GM18517 (cell line): ENCODE results near the gene DNAJA1.
A peak's percentile ranks its signal among the peaks of the same experiment; 100 is the strongest.

Experiments used
- ATAC-seq: cut with Tn5 transposase; IDR thresholded peaks from one replicate; pipeline ENCODE4 v1.9.1; 2021; ENCODE audit warnings: mild to moderate bottlenecking, moderate library complexity; ENCODE audit not compliant: unreplicated experiment

DNAJA1 gene

DNA sequence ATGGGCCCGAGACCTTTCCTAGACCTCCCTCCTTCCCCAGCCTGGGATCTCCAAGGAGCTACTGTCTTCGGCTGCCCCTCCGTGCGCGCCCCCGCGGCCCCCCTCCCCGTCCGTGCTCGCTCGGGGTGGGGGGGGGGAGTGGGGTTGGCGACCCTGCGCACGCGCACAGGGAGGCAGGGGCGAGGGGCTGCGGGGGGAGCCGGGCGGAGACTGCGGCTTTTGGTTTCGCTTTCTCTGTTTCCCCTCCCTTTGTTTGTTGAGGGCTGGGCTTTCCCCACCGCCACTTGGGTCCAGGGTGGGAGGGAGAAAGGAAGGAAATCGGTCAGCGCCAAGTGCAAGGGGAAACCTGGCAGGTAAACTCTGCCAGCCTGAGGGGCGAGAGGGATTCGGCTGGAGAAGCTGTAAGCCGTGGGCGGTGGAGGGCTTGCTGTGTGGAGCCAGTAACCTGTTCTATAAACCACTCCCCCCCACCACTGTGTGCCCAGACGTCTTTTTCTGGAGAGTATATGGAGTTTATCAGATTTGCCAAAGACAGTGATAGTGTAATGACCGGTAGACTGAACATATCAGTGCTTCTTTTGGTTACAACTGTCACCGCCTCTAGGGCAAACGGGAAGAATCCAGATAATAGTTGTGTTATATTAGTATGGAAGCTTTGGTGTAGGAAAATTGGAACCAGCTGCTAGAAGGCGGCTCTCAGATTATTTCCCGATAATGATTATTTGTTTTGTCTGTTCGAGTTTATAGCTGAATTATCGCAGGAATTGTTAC, 684 bp downstream of the DNAJA1 start:
- peak; percentile 26 for ATAC-seq

DNA sequence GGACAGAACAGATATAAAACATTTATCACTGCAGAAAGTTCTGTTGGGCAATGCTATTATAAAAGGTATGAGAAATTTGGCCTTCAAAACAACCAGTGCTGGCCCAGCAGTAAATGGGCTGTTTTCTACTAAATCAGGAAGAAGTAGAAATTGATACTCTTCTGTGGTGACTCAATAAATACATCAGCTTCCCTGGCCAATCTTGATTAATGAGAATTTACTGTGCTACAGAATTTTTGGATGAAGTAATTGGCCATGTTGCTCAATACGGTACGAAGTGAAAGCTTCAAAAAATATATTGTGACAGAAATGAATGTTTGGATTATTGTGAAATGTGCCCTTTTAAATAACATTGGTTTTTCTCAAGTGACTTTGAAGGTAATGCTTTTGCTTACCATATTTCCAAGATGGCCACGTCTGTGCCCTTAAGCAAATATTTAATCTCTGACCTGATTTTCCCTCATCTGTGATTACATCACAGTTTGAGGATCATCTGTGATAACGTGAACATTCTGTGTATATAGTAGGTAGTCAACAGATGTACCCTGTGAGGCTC, 4.2 kb downstream of the DNAJA1 start:
- no peak for ATAC-seq

DNA sequence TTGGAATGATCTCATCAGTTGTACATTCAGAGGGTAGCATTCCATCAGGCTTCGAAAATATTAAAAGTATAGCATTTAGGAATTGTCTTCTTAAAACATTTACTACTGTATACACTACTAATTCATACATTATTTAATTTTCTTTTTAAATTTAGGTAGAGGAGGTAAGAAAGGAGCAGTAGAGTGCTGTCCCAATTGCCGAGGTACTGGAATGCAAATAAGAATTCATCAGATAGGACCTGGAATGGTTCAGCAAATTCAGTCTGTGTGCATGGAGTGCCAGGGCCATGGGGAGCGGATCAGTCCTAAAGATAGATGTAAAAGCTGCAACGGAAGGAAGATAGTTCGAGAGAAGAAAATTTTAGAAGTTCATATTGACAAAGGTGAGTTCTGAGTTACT, 5.2 kb downstream of the DNAJA1 start:
- ATAC-seq: no peak

DNA sequence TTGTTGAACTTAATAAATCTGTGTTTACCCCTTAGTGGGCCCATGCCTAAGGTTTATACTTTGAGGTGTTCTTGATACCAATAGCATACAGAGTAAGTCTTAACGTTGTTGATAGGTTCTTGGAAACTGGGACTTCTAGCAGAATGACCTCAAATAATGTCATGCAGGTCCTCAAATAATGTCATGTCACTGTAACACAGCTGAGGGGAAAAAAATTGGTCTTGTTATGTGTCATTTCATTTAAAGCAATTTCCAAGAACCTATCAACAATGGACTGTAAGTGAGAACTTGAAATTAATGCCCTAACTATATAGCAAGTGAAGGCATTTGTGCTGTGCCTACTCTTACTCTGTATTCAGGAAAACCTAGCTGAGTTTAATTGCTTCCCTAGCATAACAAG, 7.2 kb downstream of the DNAJA1 start:
- ATAC-seq: no peak

DNA sequence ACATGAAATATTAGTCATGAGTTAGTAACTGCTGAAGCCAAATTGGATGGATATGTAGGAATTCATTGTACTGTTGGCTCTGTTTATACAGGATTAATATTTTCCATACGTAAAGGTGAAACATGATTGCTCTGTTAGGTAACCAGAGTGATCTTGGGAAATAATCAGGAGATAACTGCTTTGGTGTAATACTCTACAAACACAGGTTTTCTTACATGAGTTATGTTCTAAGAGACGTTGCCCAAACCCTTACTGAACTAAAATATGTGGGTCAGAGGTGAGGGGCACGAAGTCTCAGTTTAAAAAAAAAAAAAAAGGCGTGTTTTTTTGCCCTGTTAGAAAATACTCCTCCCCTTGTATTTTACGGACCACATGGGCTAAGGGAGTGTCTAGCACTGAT, 7.8 kb downstream of the DNAJA1 start:
- no peak for ATAC-seq

DNA sequence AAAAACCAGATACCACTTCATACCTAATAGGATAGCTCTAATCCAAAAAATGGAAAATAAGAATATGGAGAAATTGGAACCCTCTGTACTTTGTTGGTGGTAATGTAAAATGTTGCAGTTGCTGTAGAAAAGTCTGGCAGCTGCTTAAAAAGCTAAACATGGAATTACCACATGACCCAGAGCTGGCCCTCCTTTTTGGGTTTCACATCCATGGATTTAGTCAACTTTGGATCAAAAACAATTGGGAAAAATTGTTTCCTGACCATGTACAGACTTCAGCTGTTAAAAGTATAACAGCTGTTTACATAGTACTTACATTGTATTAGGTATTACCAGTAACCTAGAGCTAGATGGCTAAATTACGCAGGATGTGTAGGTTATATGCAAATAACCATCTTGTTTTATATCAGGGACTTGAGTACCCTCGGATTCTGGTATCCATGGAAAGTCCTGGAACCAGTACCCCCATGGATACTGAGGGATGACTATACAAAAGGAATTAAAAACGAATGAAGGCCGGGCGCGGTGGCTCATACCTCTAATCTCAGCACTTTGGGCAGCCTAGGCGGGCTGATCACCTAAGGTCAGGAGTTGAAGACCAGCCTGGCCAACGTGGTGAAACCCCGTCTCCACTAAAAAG, 15.8 kb downstream of the DNAJA1 start:
- no peak for ATAC-seq

DNA sequence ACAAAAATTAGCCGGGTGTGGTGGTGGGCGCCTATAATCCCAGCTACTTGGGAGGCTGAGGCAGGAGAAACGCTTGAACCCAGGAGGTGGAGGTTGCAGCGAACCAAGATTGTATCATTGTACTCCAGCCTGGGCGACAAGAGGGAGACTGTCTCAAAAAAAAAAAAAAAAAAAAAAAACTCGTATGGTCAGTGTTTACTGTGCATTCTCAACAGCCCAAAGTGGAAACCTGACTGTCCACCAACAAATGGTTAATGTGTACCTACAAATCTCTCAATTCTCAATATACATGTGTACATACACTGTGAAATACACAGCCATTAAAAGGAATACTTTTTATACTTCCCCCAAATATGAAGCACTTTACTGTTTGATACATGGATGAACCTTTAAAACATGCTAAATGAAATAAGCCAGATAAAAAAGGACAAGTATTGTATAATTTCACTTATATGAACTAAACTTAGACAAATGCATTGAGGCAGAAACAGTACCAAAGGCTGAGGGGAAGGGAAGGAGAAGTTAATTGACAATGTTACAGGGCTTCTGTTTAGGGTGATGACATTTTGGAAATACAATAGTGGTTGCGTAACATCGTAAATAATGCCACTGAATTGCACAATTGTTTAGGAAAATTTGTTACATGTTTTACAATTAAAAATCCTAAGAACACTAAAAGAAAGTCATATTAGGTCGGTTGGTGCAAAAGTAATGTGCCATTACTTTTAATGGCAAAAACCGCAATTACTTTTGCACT, 16.5 kb downstream of the DNAJA1 start:
- no peak for ATAC-seq

DNA sequence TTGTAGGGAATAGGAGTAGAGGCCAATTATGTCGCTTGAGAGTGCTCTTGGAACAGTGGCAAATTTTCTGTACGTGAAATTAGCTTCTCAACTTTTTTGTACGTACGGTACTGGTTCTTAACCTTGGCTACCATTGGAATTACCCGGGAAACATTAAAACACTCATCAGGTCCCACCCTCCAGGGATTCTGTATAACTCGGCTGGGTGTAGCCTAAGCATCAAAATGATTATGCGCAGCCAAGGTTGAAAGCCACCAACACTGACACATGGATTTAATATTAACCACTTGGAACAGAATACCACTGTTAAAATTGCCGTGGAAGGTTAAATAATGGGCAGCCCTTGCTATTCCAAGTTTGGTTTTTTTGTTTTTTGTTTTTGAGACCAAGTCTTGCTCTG, 17.4 kb downstream of the DNAJA1 start:
- ATAC-seq: no peak

DNA sequence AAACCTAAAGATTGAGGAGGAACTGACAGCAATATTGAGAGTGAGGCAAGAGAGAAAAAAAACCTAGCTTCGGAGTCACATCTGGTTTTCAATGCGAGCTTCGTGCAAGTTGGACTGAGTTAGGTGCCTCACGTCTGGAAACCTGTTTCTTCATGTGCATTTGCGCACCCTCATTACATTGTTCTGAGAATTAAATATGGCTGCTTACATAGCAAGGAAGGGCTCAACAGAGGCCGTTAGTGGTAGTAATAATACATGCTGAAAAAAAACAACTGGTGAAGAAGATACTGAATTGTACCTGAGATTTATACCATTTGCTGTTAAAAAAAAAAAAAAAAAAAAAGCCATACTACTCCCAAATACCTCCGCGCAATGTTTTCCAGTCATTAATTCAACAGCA, 18.6 kb downstream of the DNAJA1 start:
- ATAC-seq: no peak

DNA sequence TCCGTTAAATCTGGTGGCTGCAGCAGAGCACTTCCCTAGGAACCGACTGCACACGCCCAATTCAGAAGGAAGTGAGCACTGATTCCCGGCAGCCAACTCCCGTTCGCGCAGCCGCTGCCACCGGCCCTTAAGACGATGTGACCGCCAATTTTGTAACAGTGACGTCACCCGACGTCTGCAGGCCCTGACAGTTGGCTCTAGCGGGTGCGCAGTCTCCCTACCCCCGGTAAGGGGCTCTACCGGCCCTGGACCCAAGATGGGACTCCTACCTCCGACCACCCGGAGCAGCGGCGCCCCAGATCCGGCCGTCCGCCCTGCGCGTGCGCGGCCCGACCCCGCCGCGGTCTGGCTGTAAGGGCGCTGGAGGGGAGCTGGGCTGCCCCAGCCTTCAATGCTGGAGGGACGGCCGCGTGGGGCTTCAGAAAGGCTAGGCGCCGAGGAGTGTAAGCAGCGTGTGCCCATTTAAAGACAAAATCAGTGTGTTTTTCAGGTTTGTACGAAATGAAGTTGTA, 19.1 kb downstream of the DNAJA1 start:
- peak; percentile 73 for ATAC-seq

DNA sequence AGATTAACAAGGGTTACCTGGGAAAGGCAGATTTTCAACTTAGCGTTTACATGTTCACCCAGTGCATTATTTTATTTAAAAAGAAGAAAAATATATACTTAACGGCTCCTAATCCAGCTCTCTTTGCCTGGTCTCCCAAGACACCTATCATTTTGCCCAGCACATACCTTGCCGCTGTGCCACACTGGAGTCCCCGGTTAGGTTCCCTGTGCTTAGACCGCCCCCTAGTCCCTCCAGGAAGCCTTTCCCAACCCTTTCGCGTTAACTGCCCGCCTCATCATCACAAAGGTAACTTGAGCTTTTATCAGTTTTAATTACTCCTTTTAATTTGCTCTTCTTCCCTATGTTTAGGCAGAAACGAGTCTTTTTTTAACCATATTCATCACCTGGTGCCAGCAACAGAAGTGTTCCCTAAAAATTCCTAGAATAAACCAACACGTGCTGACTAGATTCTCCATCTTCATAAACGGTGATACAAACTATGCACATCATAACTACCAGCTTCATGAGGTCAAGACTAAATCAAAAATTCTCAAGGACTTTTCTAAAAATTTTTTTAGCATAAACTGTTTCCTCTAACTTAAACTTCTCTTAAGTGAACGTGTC, 19.7 kb downstream of the DNAJA1 start:
- no peak for ATAC-seq

DNA sequence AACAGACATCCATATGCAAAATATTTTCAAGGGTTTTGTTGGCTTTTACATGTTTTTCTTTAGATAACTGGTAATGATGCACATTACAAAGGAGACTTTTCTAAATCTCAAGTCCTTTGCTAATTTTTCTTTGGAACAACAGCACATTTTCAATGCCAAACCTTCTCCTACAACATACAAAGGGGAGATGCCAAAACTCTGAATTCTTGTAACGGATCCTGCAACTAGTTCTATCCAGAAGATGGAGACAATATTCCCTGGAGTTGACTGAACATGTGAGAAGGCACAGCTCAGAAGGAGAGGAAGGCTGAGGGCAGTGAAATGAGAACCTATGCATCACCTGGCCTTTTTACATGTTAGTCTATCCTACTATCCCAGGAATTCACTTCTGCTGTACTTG, 21.0 kb downstream of the DNAJA1 start:
- ATAC-seq: no peak

DNA sequence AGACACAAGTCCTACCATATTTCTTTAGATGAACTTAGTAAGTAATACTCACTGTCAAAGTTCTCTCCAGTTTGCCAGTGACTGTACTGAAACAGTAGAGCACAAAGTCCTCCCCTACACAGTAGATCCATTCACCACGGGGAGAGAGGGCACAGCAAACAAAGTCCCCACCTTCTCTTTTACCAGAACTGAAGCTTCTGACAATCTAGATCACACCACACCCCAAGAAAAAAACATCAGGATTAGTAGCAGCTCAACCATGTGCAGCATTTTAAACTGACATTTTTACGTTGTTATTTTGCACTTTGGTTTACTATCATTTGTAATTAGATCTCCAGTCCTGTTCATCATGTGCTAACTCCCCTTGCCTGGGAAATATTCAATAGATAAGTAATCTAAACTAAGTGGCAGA, 23.0 kb downstream of the DNAJA1 start:
- no peak for ATAC-seq

DNA sequence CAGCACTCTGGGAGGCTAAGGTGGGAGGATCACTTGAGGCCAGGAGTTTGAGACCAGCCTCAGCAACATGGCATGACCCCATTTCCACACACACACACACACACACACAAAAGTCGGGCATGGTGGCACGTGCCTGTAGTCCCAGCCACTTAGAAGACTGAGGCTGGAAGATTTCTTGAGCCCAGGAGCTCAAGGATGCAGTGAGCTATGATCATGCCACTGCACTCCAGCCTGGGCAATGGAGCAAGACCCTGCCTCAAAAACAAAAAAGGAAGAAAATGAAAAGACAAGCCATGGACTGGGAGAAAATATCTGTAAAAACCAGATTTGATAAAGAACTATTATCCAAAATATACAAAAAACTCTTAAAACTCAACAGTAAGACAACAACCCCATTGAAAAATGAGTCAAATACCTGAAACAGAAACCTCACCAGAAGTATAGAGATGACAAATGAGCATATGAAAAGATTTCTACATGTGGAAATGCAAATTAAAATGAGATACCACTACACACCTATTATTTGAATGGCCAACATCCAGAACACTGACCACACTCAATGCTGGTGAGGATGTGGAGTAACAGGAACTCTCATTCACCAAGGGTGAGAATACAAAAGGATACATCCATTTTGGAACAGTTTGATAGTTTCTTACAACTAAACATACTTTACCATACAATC, 24.7 kb downstream of the DNAJA1 start:
- peak; percentile 68 for ATAC-seq

DNA sequence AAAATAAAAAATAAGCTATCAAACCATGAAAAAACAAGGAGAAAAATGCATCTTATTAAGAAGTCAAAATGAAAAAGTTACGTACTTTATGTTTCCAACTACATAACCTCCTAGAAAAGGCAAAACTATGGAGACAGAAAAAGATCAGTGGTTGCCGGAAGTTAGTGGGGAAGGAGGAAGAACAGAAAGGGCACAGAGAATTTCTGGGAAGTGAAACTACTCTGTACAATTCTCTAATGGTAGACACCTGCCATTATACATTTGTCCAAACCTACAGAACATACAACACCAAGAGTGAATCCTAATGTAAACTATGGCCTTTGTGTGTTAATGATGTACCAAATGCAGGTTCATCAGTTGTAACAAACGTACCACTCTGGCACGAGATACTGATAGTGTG, 26.1 kb downstream of the DNAJA1 start:
- no peak for ATAC-seq

DNA sequence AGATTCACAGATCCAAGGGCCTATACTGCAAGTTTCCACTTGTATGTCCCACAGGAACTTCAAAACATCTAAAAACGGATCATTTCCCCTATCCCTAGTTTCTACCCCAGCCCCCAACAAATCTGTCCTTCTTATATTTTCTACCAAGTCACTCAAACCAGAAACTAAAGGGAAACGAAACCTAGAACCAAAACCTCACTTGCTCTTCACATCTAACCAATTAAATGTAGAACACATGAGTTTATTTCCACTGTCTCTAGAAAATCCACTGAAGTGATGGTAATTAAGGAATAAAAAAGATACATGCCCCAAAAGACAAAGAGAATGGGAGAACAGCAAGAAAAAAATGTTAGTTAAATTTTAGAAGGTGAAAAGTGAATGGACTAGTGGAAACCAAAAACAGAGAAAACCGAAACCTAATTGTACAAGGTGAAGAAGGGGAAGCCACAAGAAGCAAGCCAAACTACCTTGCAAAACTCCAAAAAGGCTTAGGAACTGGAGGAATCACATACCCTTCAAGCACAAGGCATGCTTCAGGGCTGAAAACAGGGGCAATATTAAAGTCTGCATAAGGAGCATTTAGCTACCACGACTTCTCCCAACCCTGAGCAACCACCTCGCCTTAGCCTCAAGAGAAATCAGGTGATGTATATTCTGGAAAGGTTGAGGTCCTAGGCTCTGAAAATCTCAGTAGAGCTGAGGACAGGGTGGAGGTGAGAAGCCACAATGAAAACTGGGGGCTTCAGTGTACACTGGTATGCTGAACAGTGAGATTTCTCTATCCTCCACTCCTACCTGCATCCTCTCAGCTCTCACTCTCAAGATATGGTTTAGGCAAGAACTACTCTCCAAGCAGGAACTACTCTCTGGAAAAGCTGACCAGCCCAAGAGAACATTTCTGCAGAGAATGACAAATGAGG, 40.3 kb downstream of the DNAJA1 start:
- ATAC-seq: peak; percentile 69

DNA sequence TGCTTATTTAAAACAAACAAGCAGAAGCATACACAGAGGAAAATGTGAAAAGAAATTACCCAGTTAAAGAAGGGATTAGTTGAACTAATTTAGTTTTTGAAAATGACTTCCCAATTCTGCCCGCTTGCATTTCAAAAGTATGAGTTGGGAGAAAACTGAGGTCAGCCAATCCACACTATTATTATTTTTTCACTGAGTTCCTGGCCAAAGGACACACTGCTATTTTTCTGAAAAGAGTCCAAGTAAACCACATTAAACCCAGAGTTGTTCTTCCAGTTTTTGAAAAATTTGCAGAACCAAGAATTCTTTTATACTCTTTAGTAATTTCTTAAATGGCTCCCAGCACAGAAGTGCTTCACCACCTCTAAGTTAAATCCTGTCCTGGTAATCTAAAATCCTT, 43.9 kb downstream of the DNAJA1 start:
- ATAC-seq: no peak

DNA sequence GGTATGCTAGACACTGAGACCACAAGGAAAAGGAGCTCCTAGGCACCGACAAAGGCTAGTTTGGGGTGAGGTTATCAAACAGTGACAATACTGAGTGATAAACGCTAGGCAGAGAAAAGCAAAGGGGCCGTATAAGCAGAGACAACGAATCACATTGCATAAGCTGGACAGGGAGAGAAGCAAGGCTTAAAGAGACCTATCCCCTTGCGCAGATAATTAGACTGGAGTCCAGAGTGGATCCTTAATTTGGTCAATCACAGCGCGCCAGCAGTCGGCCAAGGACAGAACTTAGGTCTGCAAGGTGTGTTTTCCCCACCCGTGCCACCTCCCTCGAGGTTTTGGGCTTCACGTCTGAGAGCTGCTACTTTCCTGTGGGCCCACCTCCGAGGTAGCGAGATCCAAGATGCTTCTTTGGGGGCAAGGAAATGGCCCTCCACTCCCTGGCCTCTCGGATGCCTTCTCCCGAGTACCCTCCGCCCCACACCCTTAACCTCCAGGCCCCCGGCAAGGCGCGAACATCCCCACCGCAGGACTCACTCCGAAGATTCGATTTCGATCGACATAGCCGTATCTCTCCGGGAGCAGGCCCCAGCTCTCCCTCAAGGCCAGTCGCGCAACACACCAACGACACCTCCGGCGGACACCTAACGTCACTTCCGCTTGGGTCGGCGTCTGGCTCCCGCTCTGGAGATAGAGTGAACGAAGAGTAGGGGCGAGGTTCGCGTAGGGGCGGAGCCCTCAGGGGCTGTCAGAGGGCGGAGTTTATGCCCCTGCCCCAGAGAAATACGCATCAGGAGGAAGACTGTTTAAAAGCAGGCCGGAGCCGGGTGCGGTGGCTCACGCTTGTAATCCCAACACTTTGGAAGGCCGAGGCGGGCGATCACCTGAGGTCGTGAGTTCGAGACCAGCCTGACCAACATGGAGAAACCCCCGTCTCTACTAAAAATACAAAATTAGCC, 51.3 kb downstream of the DNAJA1 start, which contains the start of gene SMU1:
Gene SMU1, minus strand, starts transcription at position 629 of the 959 bp plus-strand sequence. Its CDS starts 66 bp downstream, at position 563.
- peak; percentile 97 for ATAC-seq
